Panc1 (cell line): ENCODE data around the gene IVD.

Experiments used
- CTCF ChIP-seq: fragments of 450-650 bp; IDR thresholded peaks from 2 replicates; pipeline ENCODE4 v1.5.1; 2017; ENCODE audit warnings: mild to moderate bottlenecking
- POLR2AphosphoS5 ChIP-seq: IDR thresholded peaks from 2 replicates; pipeline ENCODE4 v1.6.1; 2012; ENCODE audit warnings: mild to moderate bottlenecking, low read depth, low read length, moderate library complexity
- REST ChIP-seq, 2 experiments: IDR thresholded peaks; 2 replicates each; pipeline ENCODE4 v1.6.1; 2011 to 2012; ENCODE audit warnings: low read depth in 2 of 2, control low read depth in 1 of 2, low read length in 1 of 2, mild to moderate bottlenecking in 1 of 2, moderate library complexity in 1 of 2; ENCODE audit not compliant: insufficient read depth in 1 of 2
- SIN3A ChIP-seq: IDR thresholded peaks from 2 replicates; pipeline ENCODE4 v1.6.1; 2012; ENCODE audit warnings: low read depth, mild to moderate bottlenecking, low read length, moderate library complexity, borderline replicate concordance; ENCODE audit not compliant: insufficient read depth
- TCF7L2 ChIP-seq: IDR thresholded peaks from 2 replicates; pipeline ENCODE4 v1.6.1; 2011; ENCODE audit warnings: mild to moderate bottlenecking, low read depth, low read length, inconsistent platforms

- no peak for TF ChIP-seq CTCF
- no peak for TF ChIP-seq TCF7L2
- no peak for TF ChIP-seq SIN3A
- no peak for TF ChIP-seq REST (IDR thresholded peaks at IDR 0.05; ENCODE audit: insufficient read depth in 1 of 2, low read depth in 2 of 2, low read length in 1 of 2)
- no peak for TF ChIP-seq POLR2AphosphoS5
These were observed 10.5 kb downstream of the IVD start for GRCh38 chr15:40416056-40416455.
